GM21786 (cell line): ENCODE measurements around the gene RNF14.
A peak's percentile ranks its signal among the peaks of the same experiment; 100 is the strongest.
"Not testable (repeated sequence)": the region's sequence is repeated elsewhere in the genome, so short reads cannot be mapped to it uniquely, and the experiment has no call there.

Experiments
- ATAC-seq: cut with Tn5 transposase; IDR thresholded peaks from one replicate; pipeline ENCODE4 v1.9.1; 2021; ENCODE audit not compliant: unreplicated experiment

The RNF14 gene

DNA sequence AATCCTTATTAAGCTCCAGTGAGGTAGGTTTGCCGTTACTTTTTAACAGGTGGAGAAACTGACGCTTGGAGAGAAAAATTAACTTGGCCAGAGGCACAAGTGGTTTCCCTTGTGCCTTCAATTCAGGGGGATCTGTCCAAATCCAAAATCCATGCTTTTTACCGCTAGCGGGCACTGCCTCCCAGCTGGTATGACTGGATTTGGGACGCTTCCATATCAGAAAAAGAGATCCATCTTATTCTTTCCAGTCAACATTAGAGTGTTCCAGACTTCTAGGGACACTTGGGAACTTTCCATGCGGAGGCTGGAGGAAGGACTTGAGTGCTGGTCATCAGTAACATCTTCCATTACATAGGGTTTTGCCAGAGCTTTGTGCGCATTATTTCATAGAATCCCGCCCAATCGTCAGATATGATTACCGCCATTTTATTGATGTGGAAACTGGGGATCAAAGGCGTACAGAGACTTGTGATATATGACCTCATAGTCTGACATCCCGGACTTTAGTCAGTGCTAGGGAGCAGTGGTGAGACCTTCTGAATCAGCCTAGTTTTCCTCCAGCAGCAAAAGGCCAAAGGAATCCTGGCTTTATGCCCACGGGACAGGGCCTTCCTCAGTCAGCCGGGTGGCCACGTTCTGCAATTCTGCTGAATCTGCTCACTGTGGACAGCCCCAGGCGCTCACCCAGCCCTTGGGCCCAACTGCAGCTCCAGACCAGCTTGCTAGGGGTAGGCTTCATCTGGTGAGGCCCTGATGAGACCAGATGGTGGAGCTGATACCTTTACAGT is 45.0 kb downstream of the RNF14 start:
- no peak for ATAC-seq

DNA sequence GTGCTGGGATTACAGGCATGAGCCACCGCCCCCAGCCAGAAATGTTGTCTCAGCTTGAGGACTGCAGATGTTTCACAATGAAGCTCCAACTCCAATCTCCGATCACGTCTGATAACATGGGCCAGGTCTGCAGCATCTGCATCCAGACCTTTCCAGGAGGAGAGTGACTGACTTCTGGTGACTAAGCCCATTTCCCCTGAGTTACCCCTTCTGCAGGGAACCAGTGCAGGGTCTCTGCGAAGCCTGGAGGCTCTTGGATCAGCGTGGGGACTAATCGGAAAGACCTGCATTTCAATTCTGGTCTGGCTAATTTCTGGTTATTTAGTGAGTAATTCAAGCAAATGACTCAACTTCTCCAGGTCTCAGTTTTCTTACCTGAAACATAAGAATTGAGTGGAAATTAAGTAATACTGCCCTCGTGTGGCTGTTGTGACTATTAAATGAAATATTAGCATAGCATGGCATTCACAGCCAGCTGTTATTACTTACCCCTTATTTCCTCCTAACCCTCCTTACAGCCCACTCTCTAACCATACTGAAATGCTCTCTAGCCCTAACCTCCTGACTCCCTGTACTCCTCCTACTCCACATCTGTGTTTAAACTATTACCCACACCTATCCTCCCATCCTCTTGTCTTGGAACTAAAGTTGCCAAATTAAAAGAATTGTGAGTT is 46.1 kb downstream of the RNF14 start:
- ATAC-seq = peak; percentile 27

DNA sequence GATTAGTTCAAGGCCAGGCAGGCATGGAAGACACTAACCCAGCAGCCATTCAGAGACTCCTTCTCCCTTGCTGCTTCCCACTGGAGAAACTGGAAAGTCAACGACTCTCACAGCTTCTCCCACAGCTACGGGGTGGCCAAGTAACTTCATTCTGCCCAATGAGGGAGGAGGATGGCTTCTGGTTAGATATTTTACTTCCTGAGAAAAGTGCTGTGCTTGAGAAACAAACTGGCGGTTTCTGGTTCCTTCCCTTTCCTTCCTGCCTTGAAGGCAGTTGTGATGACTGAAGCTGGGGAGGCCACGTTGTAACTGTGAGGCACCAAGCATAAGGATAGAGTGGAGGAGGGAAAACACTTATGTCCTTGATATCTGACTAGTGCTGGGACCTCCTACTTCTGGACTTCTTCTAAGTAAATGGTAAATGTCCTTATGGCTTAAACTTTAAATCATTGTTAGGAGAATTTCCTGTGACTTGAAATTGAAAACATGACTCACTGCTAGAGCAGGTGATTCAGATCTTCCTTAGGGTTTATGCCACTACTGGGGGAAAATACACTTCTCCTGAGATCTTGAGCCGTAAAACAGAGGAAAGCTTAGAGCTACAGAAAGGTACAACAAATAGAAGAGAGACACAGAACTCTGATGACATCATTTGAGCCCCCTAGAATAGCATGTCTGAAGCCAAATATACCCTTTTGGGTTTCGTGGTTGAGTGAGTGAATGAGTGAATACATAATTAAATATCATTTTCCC is 47.1 kb downstream of the RNF14 start:
- ATAC-seq = peak; percentile 31

DNA sequence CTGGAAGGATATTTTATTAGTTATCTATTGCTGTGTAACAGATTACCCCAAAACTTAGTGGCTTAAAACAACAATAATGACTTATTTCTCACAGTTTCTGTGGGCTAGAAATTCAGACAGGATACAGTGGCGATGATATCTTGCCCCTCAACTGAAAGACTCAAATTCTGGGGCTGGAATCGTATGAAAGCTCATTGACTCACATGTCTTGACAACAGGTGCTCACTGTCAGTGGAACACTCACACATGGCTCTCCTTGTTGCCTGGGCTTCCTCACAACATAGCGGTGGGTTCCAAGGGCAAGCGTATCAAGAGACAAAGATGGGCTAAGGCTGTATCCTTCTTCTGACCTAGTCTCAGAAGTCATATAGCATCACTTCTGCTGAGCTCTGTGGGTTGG is 47.7 kb downstream of the RNF14 start:
- peak; percentile 26 for ATAC-seq

DNA sequence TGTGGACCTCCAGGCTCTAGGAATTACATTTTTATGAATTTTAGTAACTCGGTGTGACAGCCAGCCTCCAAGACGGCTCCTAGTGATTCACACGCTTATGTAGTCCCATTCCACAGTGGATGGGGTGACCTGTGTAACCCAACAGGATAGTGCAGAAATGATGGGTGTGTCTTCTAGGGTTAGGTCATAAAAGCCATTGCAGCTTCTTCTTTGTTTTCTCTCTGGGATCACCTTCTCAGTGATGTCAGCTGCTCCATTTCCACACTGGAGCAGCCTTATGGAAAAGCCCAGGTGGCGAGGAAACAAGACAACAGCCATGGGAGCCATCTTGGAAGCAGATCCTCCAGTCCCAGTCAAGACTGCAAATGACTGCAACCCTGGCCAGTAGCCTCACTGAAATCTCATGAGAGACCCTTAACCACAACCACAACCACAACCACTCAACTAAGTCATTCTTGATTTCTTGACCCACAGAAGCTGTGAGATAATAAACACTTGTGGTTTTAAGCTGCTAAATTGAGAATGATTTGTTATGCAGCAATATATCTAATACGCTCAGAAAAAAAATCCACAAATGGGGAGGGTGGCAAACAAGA is 49.0 kb downstream of the RNF14 start:
- no peak for ATAC-seq

DNA sequence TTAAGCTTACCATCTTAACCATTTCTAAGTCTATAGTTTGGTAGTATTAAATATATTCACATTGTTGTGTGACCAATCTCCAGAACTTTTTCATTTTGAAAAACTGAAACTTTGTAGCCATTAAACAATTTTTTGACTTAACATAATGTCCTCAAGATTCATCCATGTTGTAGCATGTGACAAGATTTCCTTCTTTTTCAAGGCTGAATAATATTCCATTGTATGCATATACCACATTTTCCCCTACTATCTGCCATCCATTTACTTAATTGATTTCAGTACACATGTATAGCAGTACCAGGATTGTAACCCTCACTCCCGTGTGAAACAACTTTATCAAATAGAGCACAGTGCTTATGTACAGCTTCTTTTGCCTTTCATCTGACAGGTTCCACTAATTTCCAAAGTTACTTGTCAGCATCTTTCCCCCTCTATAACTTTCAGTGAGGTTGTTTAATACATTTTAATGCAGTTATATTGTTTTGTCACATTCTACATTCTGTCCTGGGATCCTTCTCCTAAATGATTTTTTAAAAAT is 51.3 kb downstream of the RNF14 start:
- no peak for ATAC-seq

DNA sequence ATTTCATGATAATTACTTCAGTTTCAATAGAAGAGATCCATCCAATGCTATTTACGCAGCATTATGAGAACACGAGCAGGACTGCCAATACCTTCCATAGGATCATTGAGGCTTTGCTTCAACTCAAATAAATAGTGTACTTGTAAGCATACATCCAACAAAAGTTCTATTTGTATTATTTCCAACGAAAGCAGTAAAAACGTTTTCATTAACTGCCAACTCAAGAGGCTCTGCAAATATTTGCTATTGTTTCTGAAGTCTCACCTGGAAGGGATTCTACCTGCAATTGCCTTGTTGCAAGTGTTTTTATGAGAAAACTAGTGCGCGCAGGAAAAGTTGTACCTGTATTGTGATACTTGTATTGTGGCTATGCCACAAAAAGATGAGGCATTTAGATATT is 54.9 kb downstream of the RNF14 start:
- no peak for ATAC-seq

DNA sequence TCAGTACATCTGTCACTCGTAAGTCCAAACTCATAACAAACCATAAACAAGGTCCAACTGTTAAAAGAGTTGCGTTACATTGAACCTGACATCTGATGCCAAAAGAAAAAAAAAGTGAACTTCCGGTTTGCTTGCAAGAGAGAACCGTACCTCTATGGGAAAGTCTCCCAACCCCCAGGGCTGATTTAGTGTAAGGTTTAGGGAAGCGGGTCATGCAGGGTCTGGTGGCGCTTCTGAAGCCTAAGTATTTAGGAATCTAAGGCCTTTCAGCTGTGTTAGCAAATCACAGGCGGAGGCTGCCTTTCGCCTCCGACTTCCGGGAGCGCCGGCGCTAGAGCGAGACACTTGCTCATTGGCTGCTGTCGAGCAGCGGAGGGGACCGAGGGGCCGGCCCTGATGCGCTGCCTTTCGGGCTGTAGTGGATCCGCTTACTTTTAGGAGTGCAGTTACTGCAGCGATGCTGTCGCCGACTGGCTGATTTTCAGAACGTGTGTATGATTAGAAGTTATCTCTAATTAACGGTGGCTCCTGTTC is 55.9 kb downstream of the RNF14 start:
- ATAC-seq = peak; percentile 100

DNA sequence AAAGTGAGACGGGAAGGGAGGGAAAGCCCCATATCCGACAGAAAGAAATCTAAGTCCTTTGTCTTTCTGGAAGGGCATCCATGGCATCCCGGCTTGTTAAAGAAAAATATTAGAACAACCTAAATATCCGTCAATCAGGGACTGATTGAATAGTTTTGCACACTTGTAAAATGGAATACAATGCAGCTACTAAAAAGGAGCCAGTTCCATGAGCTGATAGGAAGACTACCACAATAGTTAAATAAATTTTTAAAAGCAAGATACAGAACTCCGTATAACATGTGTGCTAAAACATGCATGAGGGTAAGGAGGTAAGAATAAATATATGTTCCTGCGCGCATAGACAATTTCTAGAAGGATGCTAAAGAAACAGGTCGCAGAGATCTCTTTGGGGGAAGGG is 56.7 kb downstream of the RNF14 start:
- ATAC-seq = no peak

DNA sequence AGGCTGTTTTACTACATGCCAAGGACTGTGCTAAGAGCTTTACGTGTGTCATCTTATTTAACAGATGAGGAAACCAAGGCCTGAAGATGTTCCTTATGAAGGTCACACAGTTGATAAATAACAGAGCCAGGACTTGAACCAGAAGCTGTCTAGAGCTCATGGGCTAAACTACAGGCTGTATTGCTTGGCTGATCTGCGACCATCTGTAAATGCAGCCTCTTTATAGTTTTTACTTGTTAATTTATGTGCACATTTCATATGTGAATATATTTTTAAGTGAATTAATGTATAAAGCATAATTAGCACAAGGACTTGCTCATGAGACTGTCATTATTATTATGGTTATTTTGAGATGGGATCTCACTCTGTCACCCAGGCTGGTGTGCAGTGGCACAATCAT is 63.2 kb downstream of the RNF14 start:
- ATAC-seq = no peak

DNA sequence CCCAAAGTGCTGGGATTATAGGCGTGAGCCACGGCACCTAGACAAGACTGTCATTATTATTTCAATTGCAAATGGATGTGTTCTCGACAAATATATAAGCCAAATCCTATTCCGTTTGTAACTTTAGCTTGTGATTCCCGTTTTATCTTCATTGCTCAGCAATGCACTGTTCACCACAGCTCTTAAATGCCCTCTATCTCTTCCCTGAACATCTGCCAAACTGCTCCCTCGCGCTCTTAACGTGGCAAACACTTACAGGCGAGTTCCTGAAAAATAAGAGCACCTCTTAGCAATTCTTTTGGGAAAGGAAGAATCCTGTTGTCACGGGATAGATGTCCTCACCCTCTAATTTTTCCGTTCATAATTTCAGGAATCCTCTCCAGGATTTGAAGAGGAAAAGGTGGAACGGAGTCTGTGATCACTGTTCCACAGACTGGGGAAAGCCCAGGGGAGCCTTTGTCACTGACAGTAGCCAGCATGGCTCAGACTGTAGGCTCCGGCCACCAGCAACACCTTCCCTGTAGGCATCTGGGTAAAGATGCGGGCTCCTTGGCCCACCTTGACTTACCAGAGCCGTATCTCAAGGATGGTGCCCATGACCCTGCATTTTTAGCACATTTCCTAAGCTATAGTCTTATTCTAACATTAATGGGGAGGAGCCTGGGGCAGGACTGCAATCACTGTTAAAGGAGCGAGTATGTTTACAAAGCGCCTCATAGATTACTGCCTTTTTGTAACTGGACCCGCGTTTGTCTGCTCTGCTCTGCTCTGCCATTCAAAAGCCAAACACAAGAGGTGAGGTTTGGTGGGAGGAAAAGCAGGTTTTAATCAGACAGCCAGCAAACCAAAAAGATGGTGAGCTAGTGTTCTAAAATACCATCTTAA is 64.1 kb downstream of the RNF14 start:
- ATAC-seq = no peak

DNA sequence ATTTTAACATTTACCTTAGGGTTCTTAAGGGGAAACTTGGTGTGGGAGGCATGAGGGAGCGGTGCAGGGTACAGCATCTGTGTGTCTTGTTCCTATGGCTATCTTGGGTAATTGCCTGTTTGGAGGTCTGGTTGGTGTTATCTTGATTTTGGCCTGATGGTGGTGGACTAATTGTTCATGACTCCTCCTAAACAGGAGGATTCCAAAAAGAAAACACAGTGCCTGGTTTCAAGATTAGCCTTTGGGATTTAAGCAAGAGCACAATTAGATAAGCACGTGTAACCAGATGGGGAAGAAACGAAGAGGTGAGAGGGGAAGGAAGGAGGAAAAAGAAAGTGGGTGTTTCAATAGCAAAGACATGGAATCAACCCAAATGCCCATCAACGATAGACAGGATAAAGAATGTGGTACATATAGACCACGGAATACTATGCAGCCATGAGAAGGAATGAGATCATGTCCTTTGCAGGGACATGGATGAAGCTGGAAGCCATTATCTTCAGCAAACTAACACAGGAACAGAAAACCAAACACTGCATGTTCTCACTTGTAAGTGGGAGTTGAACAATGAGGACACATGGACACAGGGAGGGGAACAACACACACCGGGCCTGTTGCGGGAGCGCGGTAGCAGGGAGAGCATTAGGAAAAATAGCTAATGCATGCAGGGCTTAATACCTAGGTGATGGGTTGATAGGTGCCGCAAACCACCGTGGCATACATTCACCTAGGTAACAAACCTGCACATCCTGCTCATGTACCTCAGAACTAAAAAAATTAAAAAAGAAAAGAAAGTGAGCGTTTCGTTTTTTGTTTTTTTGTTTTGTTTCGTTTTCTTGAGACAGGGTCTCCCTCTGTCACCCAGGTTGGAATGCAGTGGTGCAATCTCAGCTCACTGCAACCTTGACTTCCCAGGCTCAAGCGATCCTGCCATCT is 65.0 kb downstream of the RNF14 start:
- not testable (repeated sequence) for ATAC-seq

DNA sequence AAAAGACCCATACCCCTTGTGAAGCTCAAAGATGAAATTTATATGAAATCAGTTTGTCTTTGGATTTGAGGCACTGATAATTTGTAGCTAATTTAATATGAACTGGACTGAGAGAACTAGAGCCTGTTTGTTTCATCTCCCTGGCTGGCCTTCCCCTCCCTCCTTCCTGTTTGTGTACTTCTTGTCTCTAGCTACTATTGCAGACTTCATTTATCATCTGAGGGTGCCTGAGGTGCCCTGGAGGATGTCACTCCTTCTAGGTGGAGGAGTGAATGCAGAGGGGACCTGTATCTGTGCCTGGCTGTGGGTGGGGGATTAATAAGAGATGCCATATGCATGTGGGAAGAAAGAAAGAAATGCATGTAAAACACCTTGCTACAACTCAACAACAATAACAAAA is 66.1 kb downstream of the RNF14 start:
- no peak for ATAC-seq

DNA sequence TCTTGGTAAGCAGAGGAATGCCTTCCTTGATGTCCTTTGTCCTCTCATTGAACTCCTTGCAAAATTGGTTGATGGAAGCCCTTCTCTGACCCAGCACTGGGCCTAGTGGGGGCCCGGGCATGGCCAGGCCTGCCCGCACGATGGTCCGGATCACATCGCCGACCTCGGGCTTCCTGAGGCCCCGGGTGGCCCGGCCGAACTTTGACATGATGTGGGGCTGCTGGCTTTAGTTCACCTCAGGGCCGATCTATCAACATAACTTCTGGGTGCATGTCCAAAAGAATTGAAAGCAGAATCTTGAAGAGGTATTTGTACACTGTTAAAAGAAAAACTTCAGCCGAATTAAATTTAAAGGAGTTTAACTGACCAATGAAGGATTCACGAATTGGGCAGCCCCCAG is 68.0 kb downstream of the RNF14 start:
- no peak for ATAC-seq

DNA sequence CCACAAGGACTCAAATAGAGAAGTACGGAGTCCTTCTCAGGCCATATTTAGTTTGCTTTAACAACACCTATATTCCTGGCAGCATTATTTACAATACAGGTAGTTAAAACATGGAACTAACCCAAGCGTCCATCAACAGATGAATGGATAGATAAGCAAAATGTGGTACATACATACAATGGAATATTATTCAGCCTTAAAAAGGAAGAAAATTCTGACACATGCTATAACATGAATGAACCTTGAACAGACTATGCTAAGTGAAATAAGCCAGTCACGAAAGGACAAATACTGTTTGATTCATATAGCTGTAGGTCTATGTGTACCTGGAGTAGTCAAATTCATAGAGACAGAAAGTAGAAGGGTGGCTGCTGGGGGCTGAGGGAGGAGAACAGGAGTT is 68.7 kb downstream of the RNF14 start:
- not testable (repeated sequence) for ATAC-seq

DNA sequence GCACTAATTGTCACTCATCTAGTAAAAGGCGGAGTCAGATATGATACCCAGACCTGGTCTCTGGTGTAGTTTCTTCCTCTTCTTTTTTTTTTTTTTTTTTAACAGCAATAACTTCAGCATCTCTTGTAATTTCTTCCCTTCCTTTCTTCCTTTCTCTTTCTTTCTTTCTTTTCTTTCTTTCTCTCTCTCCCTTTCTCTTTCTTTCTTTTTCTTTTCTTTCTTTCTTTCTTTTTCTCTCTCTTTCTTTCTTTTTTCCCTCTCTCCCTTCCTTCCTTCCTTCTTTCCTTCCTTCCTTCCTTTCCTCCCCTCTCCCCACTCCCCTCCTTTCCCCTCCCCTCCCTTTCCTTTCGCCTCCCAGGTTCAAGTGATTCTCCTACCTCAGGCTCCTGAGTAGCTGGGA is 69.8 kb downstream of the RNF14 start:
- ATAC-seq = no peak
